ENCODE data around the gene TEAD4. TPM values are rescaled to one million over a fixed set of nuclear protein-coding genes. Genes with fewer than 3 reads are reported as not detected.
A peak's percentile ranks its signal among the peaks of the same experiment; 100 is the strongest.

The TEAD4 gene
- total RNA-seq, 1 experiment from 2014 or later: 96.2 TPM

DNA sequence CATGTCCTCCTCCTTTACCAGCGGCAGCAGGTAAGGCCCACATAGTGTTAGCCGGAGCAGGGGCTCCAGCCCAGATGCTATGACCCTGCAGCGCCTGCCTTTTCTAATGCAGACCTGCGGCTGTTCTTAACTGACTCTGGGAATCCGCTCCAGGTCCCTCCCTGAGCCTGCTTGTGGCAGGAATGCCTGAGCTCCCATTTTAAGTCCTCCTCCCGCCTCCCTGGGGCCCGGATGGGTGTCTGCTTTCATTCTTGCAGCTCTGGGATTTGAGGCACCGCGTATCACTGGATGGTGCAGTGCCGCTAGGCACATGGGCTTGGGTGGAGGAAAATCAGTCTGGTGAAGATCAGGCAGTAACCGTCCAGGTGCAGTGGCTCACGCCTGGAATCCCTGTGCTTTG is 125.5 kb downstream of the TEAD4 start:
- peak overlapping the region; percentile 74 for H3K27ac Mint-ChIP-seq (ENCODE audit: unreplicated experiment)
- H3K4me1 Mint-ChIP-seq (ENCODE audit: low read depth, unreplicated experiment): peaks cover 46% of the 10 kb centered on the region
- Histone ChIP-seq H3K36me3 (ENCODE audit: control insufficient read depth, insufficient read depth, low read length) (no peaks in the 10 kb centered on the region), H3K9me3 (no peaks in the 10 kb centered on the region), H3K27me3 (replicated peaks; ENCODE audit: control insufficient read depth, insufficient read depth, low read length) (no peaks in the 10 kb centered on the region), H3K4me1 (peaks cover 67% of the 10 kb centered on the region), H3K4me3 (ENCODE audit: low read depth, low read length) (no peak overlapping the region)
- ChIA-PET CTCF (interaction anchor here (1.2 kb wide), 1 partner anchor 11 kb away, joined by 3 read pairs; no protein-coding TSS in a partner anchor), POLR2A (interaction anchor here (0.7 kb wide), 1 partner anchor 1352 kb away, joined by 12 read pairs; no protein-coding TSS in a partner anchor)
- no TSS peak for BruUV-seq (replicated peaks)
- no peaks in the 10 kb centered on the region for H3K27me3 Mint-ChIP-seq (ENCODE audit: insufficient read depth, unreplicated experiment)
- H3K36me3 Mint-ChIP-seq (ENCODE audit: insufficient read depth, unreplicated experiment): no peaks in the 10 kb centered on the region
- H3K9me3 Mint-ChIP-seq (ENCODE audit: unreplicated experiment): no peaks in the 10 kb centered on the region
- H3K4me3 Mint-ChIP-seq (ENCODE audit: unreplicated experiment): no peak overlapping the region
- DNase-seq: no peak
- TF ChIP-seq, protein P1, sequence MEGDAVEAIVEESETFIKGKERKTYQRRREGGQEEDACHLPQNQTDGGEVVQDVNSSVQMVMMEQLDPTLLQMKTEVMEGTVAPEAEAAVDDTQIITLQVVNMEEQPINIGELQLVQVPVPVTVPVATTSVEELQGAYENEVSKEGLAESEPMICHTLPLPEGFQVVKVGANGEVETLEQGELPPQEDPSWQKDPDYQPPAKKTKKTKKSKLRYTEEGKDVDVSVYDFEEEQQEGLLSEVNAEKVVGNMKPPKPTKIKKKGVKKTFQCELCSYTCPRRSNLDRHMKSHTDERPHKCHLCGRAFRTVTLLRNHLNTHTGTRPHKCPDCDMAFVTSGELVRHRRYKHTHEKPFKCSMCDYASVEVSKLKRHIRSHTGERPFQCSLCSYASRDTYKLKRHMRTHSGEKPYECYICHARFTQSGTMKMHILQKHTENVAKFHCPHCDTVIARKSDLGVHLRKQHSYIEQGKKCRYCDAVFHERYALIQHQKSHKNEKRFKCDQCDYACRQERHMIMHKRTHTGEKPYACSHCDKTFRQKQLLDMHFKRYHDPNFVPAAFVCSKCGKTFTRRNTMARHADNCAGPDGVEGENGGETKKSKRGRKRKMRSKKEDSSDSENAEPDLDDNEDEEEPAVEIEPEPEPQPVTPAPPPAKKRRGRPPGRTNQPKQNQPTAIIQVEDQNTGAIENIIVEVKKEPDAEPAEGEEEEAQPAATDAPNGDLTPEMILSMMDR (IDR thresholded peaks at IDR 0.05; ENCODE audit: insufficient read depth in 1 of 2, low read depth in 1 of 2, low read length in 1 of 2, severe bottlenecking in 1 of 2, unreplicated experiment in 1 of 2): no peak
- intact Hi-C loops (cut with micrococcal nuclease; ENCODE audit: unreplicated experiment): no loop called here

DNA sequence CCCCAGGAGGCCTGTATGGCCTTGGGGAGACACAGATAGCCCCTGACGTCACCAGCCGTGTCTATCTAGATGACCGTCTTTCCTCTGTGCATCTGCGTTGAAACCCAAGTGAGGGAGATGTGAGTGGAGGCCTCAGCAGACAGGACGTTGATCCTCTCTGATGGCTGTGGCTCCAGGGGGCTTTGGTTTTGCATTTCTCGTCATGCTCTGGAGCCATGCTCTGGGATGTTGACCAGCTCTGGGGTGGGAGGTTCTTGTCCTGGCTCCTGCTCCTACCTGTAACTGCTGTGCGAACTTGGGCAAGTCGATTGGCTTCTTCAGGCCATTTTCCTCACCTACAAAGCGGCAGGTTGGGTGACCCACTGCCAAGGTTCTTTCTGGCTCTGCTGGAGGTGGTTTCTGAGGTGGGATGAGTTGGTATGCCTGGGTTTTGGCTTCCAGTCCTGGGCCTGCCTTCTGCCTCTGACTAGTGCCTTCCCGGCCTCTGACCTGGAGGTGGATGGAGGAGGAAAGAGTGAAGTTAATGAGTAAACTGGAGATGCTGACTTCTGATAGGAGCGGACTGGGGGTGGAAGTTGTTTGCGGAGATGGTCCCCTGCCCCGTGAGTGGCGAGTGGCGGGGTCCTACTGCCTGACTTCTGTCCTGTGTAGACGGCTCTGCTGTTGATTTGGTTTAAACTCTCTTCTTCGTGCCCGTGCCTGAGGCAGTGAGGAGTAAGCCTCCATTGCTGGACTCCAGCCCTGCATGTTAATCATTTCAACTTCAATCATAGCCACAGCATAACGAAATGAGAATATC is 126.3 kb downstream of the TEAD4 start:
- no peaks in the 10 kb centered on the region for H3K27me3 ChIP-seq (replicated peaks; ENCODE audit: control insufficient read depth, insufficient read depth, low read length)
- H3K4me3 ChIP-seq (ENCODE audit: low read depth, low read length): no peak overlapping the region
- H3K9me3 ChIP-seq: no peaks in the 10 kb centered on the region
- Mint-ChIP-seq H3K4me3 (ENCODE audit: unreplicated experiment) (peak overlapping the region; percentile 34), H3K27me3 (ENCODE audit: insufficient read depth, unreplicated experiment) (no peaks in the 10 kb centered on the region), H3K9me3 (ENCODE audit: unreplicated experiment) (no peaks in the 10 kb centered on the region), H3K27ac (ENCODE audit: unreplicated experiment) (peak overlapping the region; percentile 74), H3K4me1 (ENCODE audit: low read depth, unreplicated experiment) (peaks cover 46% of the 10 kb centered on the region), H3K36me3 (ENCODE audit: insufficient read depth, unreplicated experiment) (no peaks in the 10 kb centered on the region)
- peaks cover 66% of the 10 kb centered on the region for H3K4me1 ChIP-seq
- intact Hi-C loops (cut with micrococcal nuclease; ENCODE audit: unreplicated experiment): no loop called here
- ChIA-PET POLR2A (no interaction called here), CTCF (interaction anchor here (1.0 to 1.2 kb wide), 2 partner anchors 12 to 44 kb away, joined by 3 to 4 read pairs; no protein-coding TSS in a partner anchor)
- peak; percentile 64 to 73 for DNase-seq
- TF ChIP-seq, protein P1 (IDR thresholded peaks at IDR 0.05; ENCODE audit: insufficient read depth in 1 of 2, low read depth in 1 of 2, low read length in 1 of 2, severe bottlenecking in 1 of 2, unreplicated experiment in 1 of 2): no peak
- no TSS peak for BruUV-seq (replicated peaks)
- H3K36me3 ChIP-seq (ENCODE audit: control insufficient read depth, insufficient read depth, low read length): no peaks in the 10 kb centered on the region

DNA sequence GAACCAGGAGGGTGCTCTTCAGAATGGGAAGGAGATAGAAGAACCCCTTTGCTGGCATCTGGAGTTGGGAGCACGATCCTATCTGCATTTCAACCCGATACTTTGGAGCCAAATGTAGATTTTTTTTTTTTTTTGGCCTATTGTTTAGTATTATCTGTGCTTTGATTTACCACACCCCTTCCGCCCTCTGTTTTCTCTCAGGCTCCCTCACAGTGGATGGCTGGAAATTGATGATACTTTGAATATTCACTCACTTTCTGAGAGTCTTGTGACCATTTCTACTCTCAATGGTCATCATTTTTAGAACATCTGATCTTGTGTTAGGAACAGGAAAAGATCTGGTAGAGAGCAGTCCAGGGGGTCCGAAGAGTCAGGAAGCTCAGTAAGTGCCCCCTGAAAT is 127.0 kb downstream of the TEAD4 start:
- ChIA-PET CTCF (interaction anchor here (1.0 kb wide), 2 partner anchors 45 to 49 kb away, joined by 4 read pairs; no protein-coding TSS in a partner anchor), POLR2A (no interaction called here)
- Mint-ChIP-seq H3K36me3 (ENCODE audit: insufficient read depth, unreplicated experiment) (no peaks in the 10 kb centered on the region), H3K9me3 (ENCODE audit: unreplicated experiment) (no peaks in the 10 kb centered on the region), H3K27ac (ENCODE audit: unreplicated experiment) (peak overlapping the region; percentile 74), H3K4me3 (ENCODE audit: unreplicated experiment) (peak overlapping the region; percentile 34), H3K4me1 (ENCODE audit: low read depth, unreplicated experiment) (peaks cover 40% of the 10 kb centered on the region), H3K27me3 (ENCODE audit: insufficient read depth, unreplicated experiment) (no peaks in the 10 kb centered on the region)
- Histone ChIP-seq H3K4me1 (peaks cover 59% of the 10 kb centered on the region), H3K27me3 (replicated peaks; ENCODE audit: control insufficient read depth, insufficient read depth, low read length) (no peaks in the 10 kb centered on the region), H3K36me3 (ENCODE audit: control insufficient read depth, insufficient read depth, low read length) (no peaks in the 10 kb centered on the region), H3K9me3 (no peaks in the 10 kb centered on the region), H3K4me3 (ENCODE audit: low read depth, low read length) (no peak overlapping the region)
- intact Hi-C loops (cut with micrococcal nuclease; ENCODE audit: unreplicated experiment): no loop called here
- DNase-seq: no peak
- no TSS peak for BruUV-seq (replicated peaks)
- TF ChIP-seq, protein P1 (IDR thresholded peaks at IDR 0.05; ENCODE audit: insufficient read depth in 1 of 2, low read depth in 1 of 2, low read length in 1 of 2, severe bottlenecking in 1 of 2, unreplicated experiment in 1 of 2): no peak
